Activated T-helper 17 cell treated with anti-CD3 and anti-CD28 coated beads, Interleukin-2, amount 50 U/mL, for 72 hours (primary cell): Measurements from ENCODE around the gene CD58. TPM values are rescaled to one million over a fixed set of nuclear protein-coding genes. Genes with fewer than 3 reads are reported as not detected.
A peak's percentile ranks its signal among the peaks of the same experiment; 100 is the strongest.

Source experiments
- ATAC-seq: fragments of 150-1000 bp; cut with Tn5 transposase; replicated peaks from 2 replicates; pipeline ENCODE4 v1.10.0; 2021; ENCODE audit warnings: mild to moderate bottlenecking, moderate library complexity
- H3K27ac Mint-ChIP-seq: one replicate; pipeline ENCODE4 v1.8.0; 2022; ENCODE audit warnings: mixed read lengths
- H3K27me3 Mint-ChIP-seq: one replicate; pipeline ENCODE4 v1.8.0; 2022; ENCODE audit warnings: mixed read lengths
- H3K36me3 Mint-ChIP-seq: one replicate; pipeline ENCODE4 v1.8.0; 2022; ENCODE audit warnings: low read depth, mild to moderate bottlenecking, mixed read lengths
- H3K4me1 Mint-ChIP-seq: one replicate; pipeline ENCODE4 v1.8.0; 2022; ENCODE audit warnings: mixed read lengths
- H3K4me3 Mint-ChIP-seq: one replicate; pipeline ENCODE4 v1.8.0; 2022; ENCODE audit warnings: mild to moderate bottlenecking, mixed read lengths
- H3K9me3 Mint-ChIP-seq: one replicate; pipeline ENCODE4 v1.8.0; 2022; ENCODE audit warnings: mixed read lengths
- total RNA-seq, 2 donors: library from RNA; stranded (reverse); gene quantifications; one replicate each; pipeline ENCODE4 v1.2.3, GENCODE V29; 2022

Gene CD58
- total RNA-seq, 2 donors from 2014 or later = 36.8 to 40.5 TPM

DNA sequence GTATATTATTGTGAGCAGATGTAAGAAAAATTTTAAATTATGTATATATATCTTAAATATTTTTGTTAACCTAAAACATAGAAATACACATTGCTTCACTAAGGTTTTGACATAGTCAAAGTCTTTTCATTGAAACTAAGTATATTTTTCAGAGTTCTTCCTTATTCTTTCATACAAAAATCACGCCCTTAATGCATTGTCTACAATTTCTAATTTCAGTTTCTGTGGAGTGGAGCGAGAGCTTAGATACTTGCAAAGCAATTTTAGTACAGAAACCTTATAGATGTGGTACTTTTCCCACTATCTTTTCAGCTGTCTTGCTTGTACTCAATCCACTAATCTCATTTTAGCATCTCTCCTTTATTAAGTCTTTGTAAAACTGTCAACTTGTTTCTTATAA is 63.2 kb downstream of the CD58 start:
- Mint-ChIP-seq H3K4me1 (peaks cover 61% of the 10 kb centered on the region), H3K27me3 (no peaks in the 10 kb centered on the region), H3K9me3 (no peaks in the 10 kb centered on the region), H3K36me3 (no peaks in the 10 kb centered on the region), H3K4me3 (peak overlapping the region; percentile 51), H3K27ac (peak overlapping the region; percentile 74)
- ATAC-seq = no peak

DNA sequence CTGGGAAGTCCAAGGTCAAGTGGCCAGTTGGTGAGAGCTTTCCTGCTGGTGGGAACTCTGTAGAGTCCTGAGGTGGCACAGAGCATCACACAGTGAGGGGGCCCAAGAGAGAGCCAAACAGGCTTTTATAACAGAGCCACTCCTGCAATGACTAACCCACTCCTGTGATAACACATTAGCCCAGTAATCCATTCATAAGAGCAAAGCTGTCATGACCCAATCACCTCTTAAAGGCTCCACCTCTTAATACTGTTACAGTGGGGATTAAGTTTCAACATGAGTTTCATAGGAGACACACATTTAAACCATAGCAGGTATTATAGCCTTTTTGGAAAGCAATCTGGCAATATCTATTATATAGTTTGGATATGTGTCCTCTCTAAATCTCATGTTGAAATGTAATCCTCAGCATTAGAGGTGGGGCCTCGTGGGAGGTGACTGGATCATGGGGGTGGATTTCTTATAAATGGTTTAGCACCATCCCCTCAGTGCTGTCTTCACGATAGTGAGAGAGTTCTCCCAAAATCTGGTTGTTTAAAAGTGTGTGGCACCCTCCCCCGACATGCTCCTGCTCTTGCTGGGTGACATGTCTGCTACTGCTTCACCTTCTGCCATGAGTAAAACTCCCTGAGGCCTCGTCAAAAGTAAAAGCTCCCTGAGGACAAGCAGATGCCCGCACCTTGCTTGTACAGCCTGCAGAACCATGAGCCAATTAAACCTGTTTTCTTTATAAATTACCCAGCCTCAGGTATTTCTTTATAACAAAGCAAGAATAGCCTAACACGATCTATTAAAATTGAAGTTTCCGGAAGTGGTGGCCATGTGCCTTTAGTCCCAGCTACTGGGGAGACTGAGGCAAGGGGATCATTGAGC is 64.5 kb downstream of the CD58 start:
- no peaks in the 10 kb centered on the region for H3K27me3 Mint-ChIP-seq
- peaks cover 63% of the 10 kb centered on the region for H3K4me1 Mint-ChIP-seq
- H3K27ac Mint-ChIP-seq = peak overlapping the region; percentile 95
- H3K4me3 Mint-ChIP-seq = peak overlapping the region; percentile 14
- H3K9me3 Mint-ChIP-seq = no peaks in the 10 kb centered on the region
- peak; percentile 23 for ATAC-seq
- no peaks in the 10 kb centered on the region for H3K36me3 Mint-ChIP-seq

DNA sequence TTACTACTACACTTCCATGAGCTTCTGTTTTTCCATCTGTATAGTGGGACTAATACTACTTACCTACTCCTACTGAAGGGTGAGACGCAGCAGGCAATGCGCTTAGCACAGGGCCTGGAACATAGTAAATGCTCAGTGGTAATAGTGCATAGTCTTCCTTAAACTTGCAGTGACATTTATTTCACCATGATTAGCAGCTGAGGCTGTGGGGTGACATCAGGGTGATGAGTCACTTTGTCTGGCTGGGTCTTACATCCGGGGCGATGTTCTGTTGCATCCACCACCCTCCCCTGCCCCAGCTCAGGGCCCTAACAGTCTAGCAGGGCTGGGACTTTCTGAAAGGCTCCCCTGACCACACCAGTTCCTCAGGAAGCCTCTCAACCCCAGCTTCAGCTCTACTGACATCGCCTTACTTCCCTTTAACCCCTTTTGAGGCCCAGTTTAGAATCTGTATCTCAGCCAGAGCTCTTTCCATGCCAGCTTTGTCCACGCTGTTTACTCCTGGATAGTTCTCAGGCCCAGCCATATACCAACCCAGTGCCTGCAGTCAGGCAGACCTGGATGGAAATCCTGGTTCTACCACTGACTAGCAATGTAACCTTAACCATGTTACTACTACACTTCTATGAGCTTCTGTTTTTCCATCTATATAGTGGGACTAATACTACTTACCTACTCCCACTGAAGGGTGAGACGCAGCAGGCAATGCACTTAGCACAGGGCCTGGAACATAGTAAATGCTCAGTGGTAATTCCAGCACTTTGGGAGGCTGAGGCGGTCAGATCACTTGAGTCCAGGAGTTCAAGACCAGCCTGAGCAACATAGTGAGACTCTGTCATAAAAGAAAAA is 66.3 kb downstream of the CD58 start:
- H3K36me3 Mint-ChIP-seq = no peaks in the 10 kb centered on the region
- H3K27me3 Mint-ChIP-seq = no peaks in the 10 kb centered on the region
- no peaks in the 10 kb centered on the region for H3K9me3 Mint-ChIP-seq
- peak; percentile 80 for ATAC-seq
- H3K4me1 Mint-ChIP-seq = peaks cover 57% of the 10 kb centered on the region
- peak overlapping the region; percentile 95 for H3K27ac Mint-ChIP-seq
- H3K4me3 Mint-ChIP-seq = peak overlapping the region; percentile 77

DNA sequence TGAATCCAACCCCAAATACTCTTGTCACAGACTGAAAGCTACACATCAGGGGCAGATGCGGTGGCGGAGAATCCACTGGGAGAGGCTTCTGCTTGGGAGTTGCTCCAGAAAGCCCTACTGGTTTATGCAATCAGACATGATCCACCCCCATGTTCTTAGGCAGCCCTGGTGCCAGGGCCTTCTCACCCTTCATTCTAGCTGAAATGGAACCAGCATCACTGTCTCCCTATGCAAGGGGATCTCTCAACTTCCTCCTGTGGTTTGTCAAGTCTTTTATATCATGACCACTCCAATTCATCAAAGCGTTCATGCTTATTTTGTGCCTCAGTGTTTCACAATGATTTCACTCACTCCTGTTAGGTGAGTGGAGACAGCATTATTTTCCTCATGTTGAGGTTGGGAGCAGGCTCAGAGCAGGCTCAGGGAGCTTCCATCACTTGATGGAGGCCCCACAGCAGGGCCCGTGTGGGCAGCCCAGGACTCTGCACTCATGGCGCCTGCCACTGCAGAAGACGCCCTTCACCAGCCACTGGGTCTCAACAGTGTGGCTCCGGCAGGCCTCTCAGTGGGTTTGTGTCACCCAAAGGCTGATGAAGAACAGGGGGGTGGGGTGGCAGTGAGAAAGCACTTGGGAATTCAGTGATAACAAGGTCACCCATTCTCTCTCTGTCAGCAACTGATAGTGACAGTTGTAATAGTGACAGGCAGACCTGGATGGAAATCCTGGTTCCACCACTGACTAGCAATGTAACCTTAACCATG is 67.1 kb downstream of the CD58 start:
- H3K27ac Mint-ChIP-seq = peak overlapping the region; percentile 95
- H3K36me3 Mint-ChIP-seq = no peaks in the 10 kb centered on the region
- H3K4me1 Mint-ChIP-seq = peaks cover 49% of the 10 kb centered on the region
- peak; percentile 17 for ATAC-seq
- H3K9me3 Mint-ChIP-seq = no peaks in the 10 kb centered on the region
- peak overlapping the region; percentile 77 for H3K4me3 Mint-ChIP-seq
- no peaks in the 10 kb centered on the region for H3K27me3 Mint-ChIP-seq

DNA sequence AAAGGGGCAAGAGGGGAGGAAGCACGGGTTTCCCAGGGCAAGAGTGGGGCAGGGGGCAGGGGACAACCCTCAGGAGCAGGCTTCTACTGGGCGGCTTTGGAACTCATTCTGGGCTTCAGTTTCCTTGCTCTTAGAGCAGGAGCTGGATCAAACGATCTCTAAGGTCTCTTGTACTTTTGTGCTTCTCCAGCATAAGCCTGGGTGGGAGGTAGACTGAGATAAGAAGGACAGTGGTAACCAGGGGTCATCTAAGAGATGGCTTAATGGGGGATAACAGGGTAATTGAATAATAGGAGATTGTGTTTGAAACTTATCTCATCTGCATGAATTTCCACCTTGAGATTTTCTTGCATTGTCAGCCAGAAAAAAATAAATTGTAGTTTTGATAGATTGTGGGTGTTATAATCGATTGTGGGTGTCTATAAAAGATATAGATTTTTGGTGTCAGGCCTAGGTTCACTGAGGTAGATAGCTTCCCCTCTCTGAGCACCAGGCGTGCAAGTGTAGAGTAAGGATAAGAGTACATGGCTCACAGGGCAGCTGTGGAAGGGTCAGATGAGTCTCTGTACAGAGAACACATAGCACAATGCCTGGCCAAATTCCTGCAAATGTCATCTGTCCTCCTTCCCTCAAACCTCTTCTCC is 68.0 kb downstream of the CD58 start:
- Mint-ChIP-seq H3K9me3 (no peaks in the 10 kb centered on the region), H3K36me3 (no peaks in the 10 kb centered on the region), H3K27me3 (no peaks in the 10 kb centered on the region), H3K4me1 (peaks cover 40% of the 10 kb centered on the region), H3K4me3 (peak overlapping the region; percentile 37), H3K27ac (peak overlapping the region; percentile 95)
- ATAC-seq = no peak

DNA sequence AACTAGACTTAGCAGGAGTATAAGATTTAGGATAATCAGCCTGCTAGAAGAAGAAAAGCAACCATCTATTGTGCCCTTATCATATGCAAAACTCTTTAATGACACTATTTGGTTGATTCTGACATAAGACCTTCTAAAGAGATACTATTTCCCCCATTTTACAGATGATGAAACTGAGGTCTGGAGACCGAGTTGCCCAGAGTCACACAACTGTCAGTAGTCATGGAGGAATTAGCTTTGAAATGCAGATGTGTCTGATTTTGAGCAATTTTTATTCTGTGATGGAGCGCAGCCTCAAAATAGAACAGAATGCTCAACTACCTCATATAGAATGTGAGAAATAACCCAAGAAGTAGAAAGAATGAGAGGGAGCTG is 69.0 kb downstream of the CD58 start:
- Mint-ChIP-seq H3K4me1 (peaks cover 38% of the 10 kb centered on the region), H3K36me3 (no peaks in the 10 kb centered on the region), H3K27me3 (no peaks in the 10 kb centered on the region), H3K27ac (peak overlapping the region; percentile 95), H3K9me3 (no peaks in the 10 kb centered on the region), H3K4me3 (no peak overlapping the region)
- no peak for ATAC-seq

DNA sequence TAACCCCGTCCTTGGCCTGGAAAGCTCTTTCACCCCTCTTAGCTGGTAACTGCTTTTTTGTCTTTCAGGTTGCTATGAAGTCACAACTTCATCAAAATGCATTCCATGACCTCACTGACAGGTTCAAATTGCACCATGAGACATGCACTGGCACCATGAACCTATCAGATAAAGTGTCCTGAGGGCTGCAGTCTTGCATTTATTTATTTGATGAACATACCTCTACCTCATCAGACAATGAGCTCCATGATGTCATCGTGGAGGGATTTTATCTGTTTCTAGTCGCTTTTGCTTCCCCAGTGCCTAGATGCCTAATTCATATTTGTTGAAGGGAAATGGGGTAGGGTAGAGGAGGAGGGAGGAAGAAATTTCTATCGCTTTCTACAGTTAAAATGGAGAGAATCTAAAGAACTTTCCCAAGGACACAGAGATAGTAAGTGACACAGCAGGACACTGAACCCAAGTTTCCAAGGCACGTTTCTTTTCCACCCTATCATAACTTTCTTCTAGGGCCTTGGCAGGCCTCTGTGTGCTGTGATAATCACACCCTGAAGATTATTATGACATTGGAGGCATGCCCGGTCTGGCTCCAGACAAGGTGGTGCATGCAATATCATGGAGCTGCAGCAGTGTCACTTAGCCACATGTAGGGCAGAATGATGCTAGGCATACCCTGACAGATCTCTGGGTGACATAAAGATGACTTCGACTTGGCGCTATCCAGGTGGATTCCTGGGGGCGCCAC is 69.5 kb downstream of the CD58 start:
- Mint-ChIP-seq H3K27ac (peak overlapping the region; percentile 25), H3K4me1 (peaks cover 39% of the 10 kb centered on the region), H3K4me3 (no peak overlapping the region), H3K27me3 (no peaks in the 10 kb centered on the region), H3K36me3 (no peaks in the 10 kb centered on the region), H3K9me3 (no peaks in the 10 kb centered on the region)
- ATAC-seq = no peak

DNA sequence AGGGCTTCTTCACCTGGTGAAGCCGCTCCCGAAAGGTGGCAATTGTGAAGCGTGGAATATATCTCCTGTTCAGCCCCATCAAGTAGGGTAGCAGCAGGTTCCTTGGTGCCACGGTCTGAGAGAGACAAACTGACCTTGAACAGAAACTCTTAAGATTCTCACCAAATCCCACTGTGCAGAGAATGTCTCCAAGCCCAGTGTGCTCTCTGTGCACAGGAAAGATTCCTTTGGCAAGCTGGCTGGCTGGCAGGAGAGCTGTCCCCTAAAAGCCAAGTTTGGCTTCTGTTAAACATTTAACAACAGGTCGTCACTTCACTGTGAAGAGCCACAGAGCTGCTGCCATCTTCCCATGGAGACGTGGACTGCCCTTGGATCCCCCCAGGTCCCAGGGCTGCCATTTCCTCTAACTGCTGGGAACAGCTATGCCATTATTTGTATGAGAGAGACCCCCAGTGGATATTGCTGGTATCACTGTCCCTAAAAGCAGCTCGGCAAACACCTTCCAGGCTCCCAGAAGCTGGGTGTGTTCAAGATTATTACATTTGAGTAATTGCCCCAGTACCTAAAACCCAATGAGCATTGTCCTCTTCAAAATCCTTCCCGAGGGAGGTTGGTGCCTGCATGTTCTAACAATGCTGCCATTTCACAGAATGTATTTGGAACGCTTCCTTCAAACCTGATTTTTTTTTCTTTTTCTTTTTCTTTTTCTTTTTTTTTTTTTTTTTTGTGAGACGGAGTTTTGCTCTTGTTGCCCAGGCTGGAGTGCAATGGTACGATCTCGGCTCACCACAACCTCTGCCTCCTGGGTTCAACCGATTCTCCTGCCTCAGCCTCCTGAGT is 71.8 kb downstream of the CD58 start:
- H3K36me3 Mint-ChIP-seq = no peaks in the 10 kb centered on the region
- peak; percentile 59 for ATAC-seq
- no peak overlapping the region for H3K4me3 Mint-ChIP-seq
- H3K27me3 Mint-ChIP-seq = no peaks in the 10 kb centered on the region
- H3K27ac Mint-ChIP-seq = peak overlapping the region; percentile 73
- no peaks in the 10 kb centered on the region for H3K9me3 Mint-ChIP-seq
- peaks cover 24% of the 10 kb centered on the region for H3K4me1 Mint-ChIP-seq

DNA sequence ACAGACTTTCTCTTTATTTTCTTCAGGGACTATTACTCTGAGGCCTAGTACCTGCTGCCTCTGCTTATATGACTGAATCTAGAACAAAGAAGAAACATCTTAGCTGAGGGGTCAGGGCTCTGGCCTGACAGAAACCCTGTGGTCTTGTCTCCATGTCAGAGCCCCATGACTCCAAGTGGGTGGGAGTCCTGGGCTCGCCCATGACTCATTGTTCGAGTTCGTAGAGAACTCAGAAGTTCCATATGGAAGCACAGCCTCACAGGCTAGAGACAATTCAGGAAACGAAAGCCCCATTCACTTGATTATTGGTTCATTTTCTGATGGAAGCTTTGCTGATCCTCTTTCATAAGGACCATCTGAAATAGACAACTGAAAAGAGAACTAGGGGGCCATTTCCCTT is 73.2 kb downstream of the CD58 start:
- no peaks in the 10 kb centered on the region for H3K36me3 Mint-ChIP-seq
- no peaks in the 10 kb centered on the region for H3K9me3 Mint-ChIP-seq
- H3K4me3 Mint-ChIP-seq = no peak overlapping the region
- no peaks in the 10 kb centered on the region for H3K27me3 Mint-ChIP-seq
- no peak for ATAC-seq
- H3K4me1 Mint-ChIP-seq = peaks cover 14% of the 10 kb centered on the region
- H3K27ac Mint-ChIP-seq = peak overlapping the region; percentile 36

DNA sequence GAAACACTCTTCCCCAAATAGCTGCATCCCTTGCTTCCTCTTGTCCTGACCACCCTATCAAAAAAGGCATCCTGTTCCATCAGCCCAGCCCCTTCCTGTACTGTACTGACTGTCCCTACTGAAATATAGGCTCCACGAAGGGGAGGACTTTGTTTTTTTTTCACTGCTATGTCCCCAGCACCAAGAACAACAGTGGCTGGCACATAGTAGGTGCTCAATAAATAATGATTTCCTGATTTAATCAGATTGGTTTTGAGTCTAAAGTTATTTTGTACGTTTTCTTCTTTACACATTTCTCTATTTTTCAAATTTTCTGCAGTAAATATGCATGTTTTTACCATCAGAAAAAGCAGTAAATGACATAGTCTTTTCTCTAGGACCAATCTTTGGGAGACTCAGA is 73.9 kb downstream of the CD58 start:
- Mint-ChIP-seq H3K27me3 (no peaks in the 10 kb centered on the region), H3K9me3 (no peaks in the 10 kb centered on the region)
- no peak for ATAC-seq

DNA sequence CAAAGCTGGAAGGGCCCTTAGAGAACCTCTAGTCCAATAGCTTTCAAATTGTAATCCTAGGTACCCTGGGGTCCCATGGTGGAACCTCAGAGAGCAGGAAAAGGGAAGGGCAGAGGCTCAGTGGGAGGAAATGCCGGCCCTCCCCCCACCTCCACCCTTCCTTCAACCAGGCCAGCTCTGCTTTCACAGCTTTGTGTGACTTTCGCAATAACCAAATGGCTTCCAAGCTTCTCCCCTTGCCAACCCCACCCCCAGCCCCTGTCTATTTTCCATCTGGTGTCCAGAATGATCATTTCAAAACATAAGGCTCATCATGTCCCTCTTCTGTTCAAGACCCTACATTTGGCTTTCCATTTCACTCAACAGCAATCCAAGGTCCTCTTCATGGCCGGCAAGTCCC is 74.4 kb downstream of the CD58 start:
- Mint-ChIP-seq H3K9me3 (no peaks in the 10 kb centered on the region), H3K4me1 (peaks cover 5% of the 10 kb centered on the region), H3K27ac (peak overlapping the region; percentile 17), H3K36me3 (no peaks in the 10 kb centered on the region), H3K27me3 (no peaks in the 10 kb centered on the region), H3K4me3 (no peak overlapping the region)
- no peak for ATAC-seq

More for the DNA sequence above, 73.9 kb downstream of the CD58 start:
- Mint-ChIP-seq H3K4me3 (no peak overlapping the region), H3K36me3 (no peaks in the 10 kb centered on the region), H3K27ac (peak overlapping the region; percentile 17), H3K4me1 (peaks cover 7% of the 10 kb centered on the region)

DNA sequence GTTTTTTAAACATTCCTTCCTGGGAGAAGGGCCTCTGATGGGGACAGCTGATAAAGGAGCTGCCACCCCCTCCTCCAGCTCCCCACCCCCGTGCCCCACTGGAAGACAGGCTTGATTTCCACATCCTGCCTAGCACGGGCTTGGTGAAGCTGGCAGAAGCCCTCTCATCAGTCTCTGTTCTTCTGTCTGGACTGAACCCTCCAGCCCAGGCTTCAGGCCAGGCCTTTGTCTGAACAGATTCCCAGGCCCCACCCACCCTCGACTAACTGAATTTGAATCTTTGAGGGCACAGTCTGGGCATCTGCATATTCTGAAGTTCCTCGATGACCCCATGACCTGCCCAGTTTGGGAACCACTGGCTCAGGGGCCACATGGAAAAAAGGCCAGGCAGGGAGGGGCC is 75.3 kb downstream of the CD58 start:
- Mint-ChIP-seq H3K27ac (no peak overlapping the region), H3K4me1 (peaks cover 5% of the 10 kb centered on the region), H3K4me3 (no peak overlapping the region), H3K36me3 (no peaks in the 10 kb centered on the region), H3K27me3 (no peaks in the 10 kb centered on the region), H3K9me3 (no peaks in the 10 kb centered on the region)
- ATAC-seq = no peak

DNA sequence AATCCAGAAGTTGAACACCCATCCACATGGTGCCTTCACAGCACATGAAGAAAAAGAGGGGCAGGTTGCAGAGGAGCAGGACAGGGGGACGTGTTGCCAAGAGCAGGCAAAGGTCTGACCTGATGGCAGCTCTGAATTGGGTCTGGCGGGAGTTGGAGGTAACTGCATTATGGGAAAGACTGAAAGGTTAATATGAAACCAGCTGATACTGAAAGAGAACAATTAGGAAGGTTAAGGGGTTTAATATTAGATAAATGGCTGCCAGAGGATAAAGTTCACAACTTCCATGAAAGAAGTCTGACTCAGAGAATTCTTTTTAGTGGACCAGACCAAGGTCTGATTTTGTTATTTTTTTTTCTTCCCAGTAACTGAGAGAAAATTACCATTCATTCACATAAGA is 76.1 kb downstream of the CD58 start:
- Mint-ChIP-seq H3K4me1 (peaks cover 5% of the 10 kb centered on the region), H3K27ac (no peak overlapping the region), H3K9me3 (no peaks in the 10 kb centered on the region), H3K27me3 (no peaks in the 10 kb centered on the region), H3K36me3 (no peaks in the 10 kb centered on the region), H3K4me3 (no peak overlapping the region)
- no peak for ATAC-seq
